Activated T-helper 1 cell treated with anti-CD3 and anti-CD28 coated beads, Interleukin-12 subunit alpha, Interleukin-12 subunit beta, Interleukin-2, Interleukin-4 antibody, amounts not matched to agents 30 ng/mL and 10 ng/mL and 1 ng/mL, durations not matched to agents 14 hours and 24 hours and 36 hours (primary cell): ENCODE data around the gene ACR. TPM values are rescaled to one million over a fixed set of nuclear protein-coding genes. Genes with fewer than 3 reads are reported as not detected.
"Not testable (repeated sequence)": the region's sequence is repeated elsewhere in the genome, so short reads cannot be mapped to it uniquely, and the experiment has no call there.

ENCODE experiments used
- DNase-seq: peaks from one replicate; pipeline ENCODE4 v3.0.0; 2021; ENCODE audit warnings: low spot score
- H3K27ac Mint-ChIP-seq: one replicate; pipeline ENCODE4 v1.8.0; 2021; ENCODE audit warnings: mild to moderate bottlenecking, mixed read lengths
- H3K27me3 Mint-ChIP-seq: one replicate; pipeline ENCODE4 v1.8.0; 2022; ENCODE audit warnings: mild to moderate bottlenecking, moderate library complexity, mixed read lengths; ENCODE audit not compliant: insufficient read depth
- H3K36me3 Mint-ChIP-seq: one replicate; pipeline ENCODE4 v1.8.0; 2021; ENCODE audit warnings: low read depth, mixed read lengths
- H3K4me1 Mint-ChIP-seq: one replicate; pipeline ENCODE4 v1.8.0; 2021; ENCODE audit warnings: low read depth, mixed read lengths
- H3K4me3 Mint-ChIP-seq: one replicate; pipeline ENCODE4 v1.8.0; 2021; ENCODE audit warnings: mild to moderate bottlenecking, moderate library complexity, mixed read lengths
- H3K9me3 Mint-ChIP-seq: one replicate; pipeline ENCODE4 v1.8.0; 2021; ENCODE audit warnings: mixed read lengths
- intact Hi-C: fragments of 100-400 bp; cut with micrococcal nuclease; formaldehyde crosslinking; loops from one replicate; pipeline ENCODE4 v1.15.1; 2024
- total RNA-seq: library from RNA; stranded (reverse); gene quantifications from 2 replicates; pipeline ENCODE4 v1.2.3, GENCODE V29; 2022

The ACR gene
- total RNA-seq, 1 donor from 2014 or later = not detected

- H3K36me3 Mint-ChIP-seq, DNase-seq, H3K27me3 Mint-ChIP-seq, H3K9me3 Mint-ChIP-seq, intact Hi-C loops, H3K27ac Mint-ChIP-seq, H3K4me3 Mint-ChIP-seq: not testable (repeated sequence)
- H3K4me1 Mint-ChIP-seq = peaks cover 15% of the 10 kb centered on the region
Measured at GRCh38 chr22:50759597-50760341, 21.8 kb downstream of the ACR start.

- H3K9me3 Mint-ChIP-seq, H3K36me3 Mint-ChIP-seq, H3K27me3 Mint-ChIP-seq, DNase-seq, H3K27ac Mint-ChIP-seq, intact Hi-C loops, H3K4me1 Mint-ChIP-seq, H3K4me3 Mint-ChIP-seq: not testable (repeated sequence)
Measured at GRCh38 chr22:50761829-50762228, 23.8 kb downstream of the ACR start.

GRCh38 chr22:50764288-50764687 is 26.3 kb downstream of the ACR start:
- intact Hi-C loops, H3K9me3 Mint-ChIP-seq, H3K36me3 Mint-ChIP-seq, H3K27ac Mint-ChIP-seq, H3K27me3 Mint-ChIP-seq, H3K4me1 Mint-ChIP-seq, H3K4me3 Mint-ChIP-seq, DNase-seq: not testable (repeated sequence)

GRCh38 chr22:50775132-50775531 is 37.1 kb downstream of the ACR start:
- H3K27me3 Mint-ChIP-seq, H3K4me3 Mint-ChIP-seq, H3K4me1 Mint-ChIP-seq, intact Hi-C loops, H3K9me3 Mint-ChIP-seq, DNase-seq, H3K27ac Mint-ChIP-seq, H3K36me3 Mint-ChIP-seq: not testable (repeated sequence)

- DNase-seq, H3K9me3 Mint-ChIP-seq, H3K4me1 Mint-ChIP-seq, intact Hi-C loops, H3K27me3 Mint-ChIP-seq, H3K27ac Mint-ChIP-seq, H3K4me3 Mint-ChIP-seq, H3K36me3 Mint-ChIP-seq: not testable (repeated sequence)
Measured at GRCh38 chr22:50777631-50778030, 39.6 kb downstream of the ACR start.

- intact Hi-C loops, H3K27ac Mint-ChIP-seq, H3K36me3 Mint-ChIP-seq, H3K9me3 Mint-ChIP-seq, DNase-seq, H3K27me3 Mint-ChIP-seq, H3K4me3 Mint-ChIP-seq, H3K4me1 Mint-ChIP-seq: not testable (repeated sequence)
Measured at GRCh38 chr22:50780244-50780643, 42.2 kb downstream of the ACR start.

- H3K36me3 Mint-ChIP-seq, DNase-seq, H3K4me1 Mint-ChIP-seq, intact Hi-C loops, H3K9me3 Mint-ChIP-seq, H3K27me3 Mint-ChIP-seq, H3K27ac Mint-ChIP-seq: not testable (repeated sequence)
- peak overlapping the region; percentile 58 for H3K4me3 Mint-ChIP-seq
Measured at GRCh38 chr22:50782253-50782652, 44.2 kb downstream of the ACR start.

GRCh38 chr22:50783033-50783879 is 45.3 kb downstream of the ACR start, which contains the start of gene RABL2B:
Gene RABL2B, minus strand, starts transcription at chr22:50783636. Its CDS starts 1,342 bp downstream, at chr22:50782294.
- H3K36me3 Mint-ChIP-seq, intact Hi-C loops, H3K27me3 Mint-ChIP-seq, H3K9me3 Mint-ChIP-seq, H3K27ac Mint-ChIP-seq, H3K4me1 Mint-ChIP-seq: not testable (repeated sequence)
- peak; percentile 88 for DNase-seq
- H3K4me3 Mint-ChIP-seq = peak within 1 kb of the TSS; percentile 87

- intact Hi-C loops, H3K4me1 Mint-ChIP-seq, H3K9me3 Mint-ChIP-seq, DNase-seq, H3K27me3 Mint-ChIP-seq, H3K36me3 Mint-ChIP-seq, H3K27ac Mint-ChIP-seq: not testable (repeated sequence)
- peak overlapping the region; percentile 87 for H3K4me3 Mint-ChIP-seq
Measured at GRCh38 chr22:50783880-50784276, 45.9 kb downstream of the ACR start.

GRCh38 chr22:50785289-50785688 is 47.3 kb downstream of the ACR start:
- H3K4me1 Mint-ChIP-seq, H3K27me3 Mint-ChIP-seq, H3K9me3 Mint-ChIP-seq, intact Hi-C loops, H3K36me3 Mint-ChIP-seq, H3K27ac Mint-ChIP-seq, DNase-seq: not testable (repeated sequence)
- peak overlapping the region; percentile 39 for H3K4me3 Mint-ChIP-seq

GRCh38 chr22:50786936-50787335 is 48.9 kb downstream of the ACR start:
- H3K27me3 Mint-ChIP-seq, H3K36me3 Mint-ChIP-seq, DNase-seq, H3K4me1 Mint-ChIP-seq, H3K9me3 Mint-ChIP-seq, H3K27ac Mint-ChIP-seq, intact Hi-C loops, H3K4me3 Mint-ChIP-seq: not testable (repeated sequence)
